Measurements from ENCODE around the gene OR51L1. TPM values are rescaled to one million over a fixed set of nuclear protein-coding genes. Genes with fewer than 3 reads are reported as not detected.

Gene OR51L1
- total and polyA plus RNA-seq, 3 donors from 2014 or later: not detected

DNA sequence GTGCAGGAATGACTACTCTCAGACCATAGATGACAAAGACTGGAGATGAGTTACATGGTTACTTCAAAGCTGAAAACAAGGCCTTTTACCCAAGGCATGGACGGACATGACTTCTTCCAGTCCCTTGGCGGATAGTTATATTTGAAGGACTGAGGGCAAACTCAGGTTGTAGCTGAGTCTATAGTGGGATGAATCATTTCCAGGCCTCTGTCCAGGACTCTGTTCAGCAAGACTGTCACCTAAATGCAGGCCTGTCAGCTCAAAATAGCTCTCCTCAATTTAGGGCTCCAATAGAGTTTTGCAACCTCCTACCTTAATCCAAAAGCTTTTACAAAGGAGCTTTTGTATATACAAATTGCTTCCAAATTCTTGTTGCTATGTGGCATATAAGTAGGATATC is 27.3 kb downstream of the OR51L1 start:
- TF ChIP-seq CTCF (IDR thresholded peaks at IDR 0.05) (no peak), POLR2A (IDR thresholded peaks at IDR 0.05) (no peak)
- Histone ChIP-seq H3K9me3 (no peaks in the 10 kb centered on the region), H3K4me1 (no peaks in the 10 kb centered on the region), H3K27me3 (no peaks in the 10 kb centered on the region), H3K4me3 (no peak overlapping the region), H3K36me3 (ENCODE audit: low read depth, missing control alignments) (no peaks in the 10 kb centered on the region), H3K27ac (no peak overlapping the region)
- intact Hi-C loops (cut with DNase I; ENCODE audit: low total_unique reads): no loop called here
- no peak for DNase-seq
- WGBS, 2 donors: 90 to 96% methylated on average over 2 of the region's 2 CpGs

- no peak for DNase-seq
- H3K9me3 ChIP-seq: no peaks in the 10 kb centered on the region
- H3K27ac ChIP-seq: no peak overlapping the region
- 73 to 96% methylated on average over 2 of the region's 2 CpGs for WGBS, 2 donors
- no peaks in the 10 kb centered on the region for H3K4me1 ChIP-seq
- TF ChIP-seq POLR2A (IDR thresholded peaks at IDR 0.05) (no peak), CTCF (IDR thresholded peaks at IDR 0.05) (no peak)
- intact Hi-C loops (cut with DNase I; ENCODE audit: low total_unique reads): no loop called here
- no peak overlapping the region for H3K4me3 ChIP-seq
- H3K36me3 ChIP-seq (ENCODE audit: low read depth, missing control alignments): no peaks in the 10 kb centered on the region
- H3K27me3 ChIP-seq: no peaks in the 10 kb centered on the region
These were observed 42.0 kb downstream of the OR51L1 start for GRCh38 chr11:5036669-5037068.

DNA sequence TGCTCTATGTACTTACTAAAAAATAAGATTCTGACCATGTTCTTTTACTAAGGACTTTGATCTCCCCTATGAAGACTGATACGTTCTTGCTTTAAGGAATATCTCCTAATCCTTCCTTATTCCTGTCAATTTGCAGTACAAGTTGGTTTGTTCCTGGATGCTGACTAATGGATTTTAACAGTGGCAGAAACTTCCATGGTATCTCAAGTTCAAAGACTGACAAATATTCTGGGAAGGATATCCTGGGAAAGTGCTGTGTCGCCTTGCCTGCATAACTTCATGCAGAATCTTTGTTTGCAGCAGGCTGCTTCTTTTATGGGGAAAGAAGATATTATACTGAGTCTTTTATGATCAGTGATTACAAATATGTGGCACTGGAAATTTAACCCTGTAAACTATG is 43.3 kb downstream of the OR51L1 start:
- Histone ChIP-seq H3K4me3 (no peak overlapping the region), H3K4me1 (no peaks in the 10 kb centered on the region), H3K27me3 (no peaks in the 10 kb centered on the region), H3K9me3 (no peaks in the 10 kb centered on the region), H3K27ac (no peak overlapping the region), H3K36me3 (ENCODE audit: low read depth, missing control alignments) (no peaks in the 10 kb centered on the region)
- no peak for TF ChIP-seq CTCF (IDR thresholded peaks at IDR 0.05)
- no peak for TF ChIP-seq POLR2A (IDR thresholded peaks at IDR 0.05)
- no peak for DNase-seq
- intact Hi-C loops (cut with DNase I; ENCODE audit: low total_unique reads): no loop called here
- WGBS, 2 donors: 53 to 61% methylated on average over 2 of the region's 2 CpGs

- TF ChIP-seq CTCF (IDR thresholded peaks at IDR 0.05) (no peak), POLR2A (IDR thresholded peaks at IDR 0.05) (no peak)
- WGBS, 2 donors: 69 to 71% methylated on average over 1 of the region's 1 CpG
- DNase-seq: no peak
- no peaks in the 10 kb centered on the region for H3K27me3 ChIP-seq
- H3K9me3 ChIP-seq: no peaks in the 10 kb centered on the region
- H3K36me3 ChIP-seq (ENCODE audit: low read depth, missing control alignments): no peaks in the 10 kb centered on the region
- H3K4me3 ChIP-seq: no peak overlapping the region
- no peaks in the 10 kb centered on the region for H3K4me1 ChIP-seq
- H3K27ac ChIP-seq: no peak overlapping the region
- intact Hi-C loops (cut with DNase I; ENCODE audit: low total_unique reads): no loop called here
These were observed 43.7 kb downstream of the OR51L1 start for GRCh38 chr11:5038341-5038740.

DNA sequence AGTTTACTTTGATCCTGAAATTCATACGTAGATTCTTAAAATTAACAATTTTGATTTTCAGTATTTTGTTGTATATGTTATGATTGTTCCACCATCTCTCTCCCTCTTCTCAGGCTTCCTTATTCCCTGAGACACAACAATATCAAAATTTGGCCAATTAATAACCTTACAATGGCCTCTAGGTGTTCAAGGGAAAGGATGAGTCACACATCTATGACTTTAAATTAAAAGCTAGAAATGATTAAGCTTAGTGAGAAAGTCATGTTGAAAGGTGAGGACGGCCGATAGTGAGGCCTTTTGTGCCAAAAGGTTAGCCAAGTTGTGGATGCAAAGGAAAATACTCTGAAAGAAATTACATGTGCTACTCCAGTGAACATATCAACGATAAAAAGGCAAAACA is 46.2 kb downstream of the OR51L1 start:
- Histone ChIP-seq H3K4me1 (no peaks in the 10 kb centered on the region), H3K27me3 (no peaks in the 10 kb centered on the region), H3K27ac (no peak overlapping the region), H3K36me3 (ENCODE audit: low read depth, missing control alignments) (no peaks in the 10 kb centered on the region), H3K9me3 (no peaks in the 10 kb centered on the region), H3K4me3 (no peak overlapping the region)
- TF ChIP-seq POLR2A (IDR thresholded peaks at IDR 0.05): no peak
- no peak for TF ChIP-seq CTCF (IDR thresholded peaks at IDR 0.05)
- intact Hi-C loops (cut with DNase I; ENCODE audit: low total_unique reads): no loop called here
- 67 to 74% methylated on average over 4 of the region's 4 CpGs for WGBS, 2 donors
- no peak for DNase-seq
